HG03135 (cell line): ENCODE measurements around the gene SYNE1.

Experiments used
- ATAC-seq: cut with Tn5 transposase; IDR thresholded peaks from one replicate; pipeline ENCODE4 v1.9.1; 2021; ENCODE audit warnings: mild to moderate bottlenecking, moderate library complexity; ENCODE audit not compliant: unreplicated experiment

SYNE1 gene

DNA sequence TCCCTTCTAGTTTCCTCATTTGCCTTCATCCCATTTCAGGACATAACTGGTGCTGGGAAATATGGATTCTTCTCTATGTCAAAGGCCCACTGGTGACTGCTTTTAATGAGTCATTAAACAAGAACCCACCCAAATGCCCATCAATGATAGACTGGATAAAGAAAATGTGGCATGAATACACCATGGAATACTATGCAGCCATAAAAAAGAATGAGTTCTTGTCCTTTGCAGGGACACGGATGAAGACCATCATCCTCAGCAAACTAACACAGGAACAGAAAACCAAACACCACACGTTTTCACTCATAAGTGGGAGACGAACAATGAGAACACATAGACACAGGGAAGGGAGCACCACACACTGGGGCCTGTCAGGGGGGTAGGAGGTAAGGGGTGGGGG lies 518.9 kb downstream of the SYNE1 start:
- ATAC-seq = no peak

DNA sequence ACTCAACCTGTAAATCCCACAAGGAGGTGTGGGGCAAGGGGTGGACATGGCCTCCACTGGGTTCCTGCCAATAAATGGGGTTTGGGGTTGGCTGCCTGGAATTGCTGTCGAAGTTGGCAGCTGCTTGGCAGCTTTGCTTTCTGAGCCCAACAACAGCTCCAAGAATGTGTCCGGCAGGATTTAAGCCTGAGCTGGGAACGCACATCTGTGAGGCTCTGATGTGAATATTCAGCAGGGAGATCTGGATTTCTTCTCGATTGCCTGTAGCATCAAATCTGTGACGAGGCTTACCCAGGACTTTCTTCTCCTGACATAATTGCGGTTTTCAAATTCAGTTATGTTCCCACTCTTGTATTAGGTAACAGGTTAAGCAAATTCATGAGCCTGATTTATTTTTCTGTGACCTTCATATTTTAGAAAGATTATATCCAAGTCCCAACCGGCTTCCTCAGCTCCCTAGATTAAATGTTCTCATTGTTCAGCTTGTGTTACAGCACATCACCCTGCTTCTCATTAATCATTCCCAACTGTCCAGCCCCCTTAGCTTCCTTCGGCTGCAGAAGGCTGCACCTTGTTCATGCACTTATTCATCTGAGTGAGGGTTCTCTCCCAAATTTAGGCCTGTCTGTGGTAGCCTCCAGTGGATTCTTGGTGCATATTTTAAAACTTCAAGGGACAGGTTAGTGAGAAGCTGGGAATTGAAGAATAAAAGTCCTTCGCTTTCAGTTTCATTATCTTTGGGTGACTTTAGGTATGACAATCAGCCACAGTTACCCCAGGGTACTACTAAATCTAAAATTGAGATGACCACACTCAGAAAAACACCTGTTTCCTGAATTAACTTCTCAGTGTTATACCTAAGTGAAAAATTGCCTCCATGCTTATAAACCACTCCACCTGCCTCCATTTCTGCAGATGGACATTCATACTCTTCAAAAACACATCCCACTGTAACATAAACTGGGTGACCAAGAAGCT lies 519.7 kb downstream of the SYNE1 start:
- peak; percentile 90 for ATAC-seq

DNA sequence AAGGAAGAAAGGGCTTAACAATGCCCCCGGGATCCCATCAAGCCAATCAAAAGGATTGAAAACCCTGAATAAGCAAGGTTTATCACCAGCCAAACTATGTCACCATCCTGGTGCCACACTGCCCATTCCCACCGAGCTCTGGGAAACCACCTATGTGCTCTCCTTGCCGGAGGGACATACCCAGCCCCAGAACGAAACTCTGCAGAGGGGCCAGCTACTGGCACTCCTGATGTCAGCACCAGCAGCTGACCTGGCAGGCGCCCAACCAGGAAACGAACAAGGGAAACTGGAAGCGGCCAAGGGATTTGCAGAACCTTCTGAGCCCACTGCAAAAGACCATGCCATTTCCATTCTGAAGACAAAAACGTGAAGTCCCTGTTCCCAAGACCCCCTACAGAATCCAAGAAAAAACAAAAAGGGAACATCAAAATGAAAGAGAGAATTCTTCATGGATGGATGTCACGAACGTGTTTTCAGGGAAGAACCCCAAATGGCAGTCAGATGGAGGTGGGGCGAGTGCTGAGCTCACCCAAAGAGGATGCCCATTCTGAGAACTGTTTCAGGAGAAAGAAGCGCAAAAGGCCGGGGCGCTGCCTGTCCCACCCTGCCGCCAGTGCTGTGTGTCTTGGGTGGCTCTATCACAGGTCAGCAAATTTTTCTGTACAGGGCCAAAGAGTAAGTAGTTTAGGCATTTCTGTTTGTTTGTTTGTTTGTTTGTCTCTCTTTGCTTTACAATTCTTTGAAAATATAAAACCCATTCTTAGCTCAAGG lies 524.5 kb downstream of the SYNE1 start:
- no peak for ATAC-seq

GRCh38 chr6:152110886-152111820 lies 526.0 kb downstream of the SYNE1 start:
- ATAC-seq = no peak

DNA sequence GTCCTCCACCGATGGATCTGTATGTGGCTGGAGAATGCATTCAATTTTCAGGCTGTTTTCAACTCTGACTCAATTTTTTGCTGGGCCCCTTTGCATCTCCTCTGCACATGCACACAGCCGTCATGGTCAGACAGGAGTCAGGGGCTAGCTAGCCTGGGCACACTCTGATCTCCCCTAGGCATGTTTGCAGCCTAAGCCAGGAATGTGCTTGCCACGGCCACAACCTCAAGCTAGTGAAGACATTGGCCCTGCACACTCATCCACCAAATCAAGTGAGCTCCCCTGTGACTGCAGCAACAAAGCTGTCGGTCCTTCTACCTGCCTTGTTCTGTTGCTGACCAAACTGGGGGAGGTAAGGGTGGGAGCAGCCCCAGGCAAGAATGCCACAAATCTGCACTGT lies 529.2 kb downstream of the SYNE1 start:
- ATAC-seq = no peak

GRCh38 chr6:152100183-152100618 lies 537.0 kb downstream of the SYNE1 start:
- no peak for ATAC-seq

DNA sequence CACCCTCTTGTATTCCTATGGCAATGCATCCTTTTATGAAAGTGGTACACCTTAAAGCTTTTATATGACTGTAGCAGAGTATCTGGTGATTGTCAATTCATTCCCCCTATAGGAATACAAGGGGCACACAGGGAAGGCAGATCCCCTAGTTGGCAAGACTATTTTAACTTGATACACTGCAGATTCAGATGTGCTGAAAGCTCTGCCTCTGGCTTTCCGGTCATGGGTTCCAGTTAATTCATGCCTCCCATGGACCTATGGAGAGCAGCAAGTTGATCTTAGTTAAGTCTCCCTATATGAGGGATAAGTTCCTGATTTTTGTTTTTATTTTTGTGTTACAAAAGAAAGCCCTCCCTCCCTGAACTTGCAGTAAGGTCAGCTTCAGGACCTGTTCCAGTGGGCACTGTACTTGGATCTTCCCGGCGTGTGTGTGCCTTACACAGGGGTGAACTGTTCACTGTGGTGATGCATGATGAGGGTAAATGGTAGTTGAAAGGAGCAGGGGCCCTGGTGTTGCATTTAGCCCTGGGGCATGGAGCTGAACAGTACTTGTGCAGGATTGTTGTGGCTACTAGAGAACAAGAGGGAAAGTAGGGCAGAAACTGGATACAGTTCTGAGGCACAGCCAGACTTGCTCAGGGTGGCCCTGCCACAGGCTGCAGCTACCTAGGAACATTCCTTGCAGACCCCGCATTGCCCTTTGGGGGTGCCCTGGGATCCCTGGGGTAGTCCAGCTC lies 537.5 kb downstream of the SYNE1 start:
- ATAC-seq = no peak

GRCh38 chr6:152098683-152099082 lies 538.5 kb downstream of the SYNE1 start:
- ATAC-seq = no peak

GRCh38 chr6:152096863-152097496 lies 540.2 kb downstream of the SYNE1 start:
- no peak for ATAC-seq

GRCh38 chr6:152094992-152095592 lies 542.1 kb downstream of the SYNE1 start:
- ATAC-seq = no peak

- ATAC-seq = no peak
Measured at GRCh38 chr6:152094276-152094675, 542.9 kb downstream of the SYNE1 start.

DNA sequence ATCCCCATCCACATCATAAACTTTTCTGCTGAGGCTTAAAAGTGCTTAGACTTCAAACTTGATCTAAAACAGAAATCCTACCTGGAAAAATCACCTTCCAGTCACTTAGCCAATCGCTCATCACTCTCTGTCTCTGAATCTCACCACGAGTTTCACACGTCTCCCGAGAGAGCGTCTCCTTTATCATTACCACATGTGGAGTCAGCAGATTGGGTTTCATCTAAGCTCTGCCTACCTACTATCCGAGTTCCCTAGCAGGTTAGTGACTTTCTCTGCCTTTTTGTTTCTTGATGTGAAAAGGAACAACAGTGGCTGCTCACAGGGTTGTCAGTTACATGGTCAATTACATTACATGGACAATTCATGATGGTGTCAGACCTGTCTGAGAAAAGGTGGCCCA lies 543.5 kb downstream of the SYNE1 start:
- ATAC-seq = no peak

GRCh38 chr6:152091851-152092341 lies 545.3 kb downstream of the SYNE1 start:
- no peak for ATAC-seq

DNA sequence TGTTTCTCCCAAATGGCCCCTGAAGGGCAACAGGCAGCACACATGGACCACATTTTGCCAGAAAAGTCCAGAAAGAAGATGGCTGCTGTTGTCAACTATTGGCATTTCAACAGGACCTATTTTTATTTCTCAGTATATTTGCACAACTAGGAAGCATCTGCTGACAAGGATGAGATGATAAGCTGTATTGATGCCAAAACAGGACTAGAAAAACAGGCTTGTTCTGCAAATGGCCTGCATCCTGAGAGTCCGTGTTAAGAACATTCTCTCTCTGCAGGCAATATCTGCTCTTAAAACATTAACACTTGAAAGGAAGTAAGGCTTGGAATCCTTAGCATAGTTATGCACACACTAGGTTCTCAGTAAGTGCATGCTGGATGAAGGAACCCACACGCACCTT lies 546.0 kb downstream of the SYNE1 start:
- no peak for ATAC-seq

- ATAC-seq = no peak
Measured at GRCh38 chr6:152089992-152090391, 547.2 kb downstream of the SYNE1 start.

DNA sequence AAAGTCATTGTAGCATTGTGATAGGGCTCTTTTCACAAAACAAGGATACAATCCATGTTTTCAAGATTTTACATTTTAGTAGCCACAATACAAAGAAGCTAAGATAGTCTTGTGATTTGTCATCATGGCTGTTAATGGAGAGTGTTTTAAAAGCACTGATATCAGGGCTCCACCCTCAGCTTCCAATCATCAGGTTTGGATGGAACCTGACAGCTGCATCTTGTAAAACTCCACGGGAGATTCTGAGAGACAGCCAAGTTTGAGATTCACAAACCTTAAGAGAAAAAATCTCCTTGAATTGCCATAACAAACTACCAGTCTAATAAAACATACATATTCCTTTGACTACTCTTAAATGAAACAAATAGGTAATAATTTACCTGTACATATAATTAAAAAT lies 549.5 kb downstream of the SYNE1 start:
- no peak for ATAC-seq

DNA sequence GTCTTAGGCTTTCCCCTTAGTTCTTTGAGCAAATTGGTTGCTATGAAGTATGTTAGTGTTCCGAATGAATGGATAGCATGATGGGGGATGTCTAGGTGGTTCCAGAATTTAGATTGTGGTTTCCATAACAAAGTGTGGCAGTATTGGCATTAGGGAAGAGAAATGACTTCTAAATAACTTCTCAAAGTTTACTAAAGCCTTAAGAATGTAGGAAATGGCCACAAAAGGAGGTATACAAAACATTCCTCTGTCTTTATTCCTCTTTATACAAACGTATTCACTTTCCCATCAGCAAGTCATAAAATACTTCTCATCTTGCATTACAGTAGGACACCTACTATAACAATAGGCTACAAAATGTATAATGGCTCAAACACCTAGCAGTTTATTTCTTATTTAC lies 550.1 kb downstream of the SYNE1 start:
- no peak for ATAC-seq

GRCh38 chr6:152086223-152086873 lies 550.8 kb downstream of the SYNE1 start:
- no peak for ATAC-seq
